HepG2 (cell line): Measurements from ENCODE around the gene QSER1. TPM values are rescaled to one million over a fixed set of nuclear protein-coding genes. Genes with fewer than 3 reads are reported as not detected.

ENCODE experiments used
- ETV6 ChIP-seq: sonication (generic); formaldehyde crosslinking; conservative IDR thresholded peaks from 2 replicates; pipeline ENCODE4 v1.4.0; 2020; ENCODE audit warnings: missing genetic modification reagents
- FIP1L1 ChIP-seq: fragments of 200-400 bp; formaldehyde crosslinking; IDR thresholded peaks from 2 replicates; pipeline ENCODE4 v1.6.1; 2018; ENCODE audit warnings: low read depth, mild to moderate bottlenecking, low read length, moderate library complexity, borderline replicate concordance; ENCODE audit not compliant: insufficient read depth
- FOXK2 ChIP-seq: fragments of 450-650 bp; IDR thresholded peaks from 2 replicates; pipeline ENCODE4 v1.6.1; 2016
- HMGA1 ChIP-seq: sonication (generic); formaldehyde crosslinking; conservative IDR thresholded peaks from 2 replicates; pipeline ENCODE4 v1.4.0; 2020; ENCODE audit warnings: missing genetic modification reagents
- HNRNPK ChIP-seq: fragments of 200-400 bp; formaldehyde crosslinking; IDR thresholded peaks from 2 replicates; pipeline ENCODE4 v1.6.1; 2018; ENCODE audit warnings: low read length, low read depth, moderate library complexity, mild to moderate bottlenecking; ENCODE audit not compliant: poor library complexity, severe bottlenecking
- JUN ChIP-seq: sonication (generic); formaldehyde crosslinking; IDR thresholded peaks from 2 replicates; pipeline ENCODE4 v1.4.0; 2020; ENCODE audit warnings: mild to moderate bottlenecking, missing genetic modification reagents
- PHB2 ChIP-seq: fragments of 450-650 bp; IDR thresholded peaks from 2 replicates; pipeline ENCODE4 v1.6.1; 2018; ENCODE audit not compliant: partially characterized antibody
- SETDB1 ChIP-seq: sonication (generic); formaldehyde crosslinking; IDR thresholded peaks from 2 replicates; pipeline ENCODE4 v1.5.1; 2020; ENCODE audit warnings: missing genetic modification reagents, mild to moderate bottlenecking, borderline replicate concordance
- ZNF33B ChIP-seq: sonication (generic); formaldehyde crosslinking; IDR thresholded peaks from 2 replicates; pipeline ENCODE4 v1.5.1; 2020; ENCODE audit warnings: mild to moderate bottlenecking, missing genetic modification reagents
- ZNF572 ChIP-seq: sonication (generic); formaldehyde crosslinking; IDR thresholded peaks from 2 replicates; pipeline ENCODE4 v1.5.1; 2020; ENCODE audit warnings: mild to moderate bottlenecking, missing genetic modification reagents
- ZNF607 ChIP-seq: sonication (generic); formaldehyde crosslinking; IDR thresholded peaks from 2 replicates; pipeline ENCODE4 v1.5.1; 2020; ENCODE audit warnings: missing genetic modification reagents, mild to moderate bottlenecking, borderline replicate concordance
- ZNF660 ChIP-seq: sonication (generic); formaldehyde crosslinking; IDR thresholded peaks from 2 replicates; pipeline ENCODE4 v1.5.1; 2020; ENCODE audit warnings: mild to moderate bottlenecking, low read depth, missing genetic modification reagents, borderline replicate concordance
- ZSCAN12 ChIP-seq: sonication (generic); formaldehyde crosslinking; IDR thresholded peaks from 2 replicates; pipeline ENCODE4 v1.9.0; 2021; ENCODE audit warnings: mild to moderate bottlenecking, missing genetic modification reagents
- polyA plus RNA-seq, 8 experiments: library from polyadenylated mRNA; depleted of rRNA in 3 of 8; stranded (reverse) in 7 of 8; unstranded in 1 of 8; fragments of >200 nt; fragmentation: Illumina TruSeq in 4 of 8; extraction: Trizol in 4 of 8; gene quantifications; 2 replicates each; pipeline versions ENCODE4 v1.2.1 to v1.2.3, GENCODE V29; 2011 to 2016; ENCODE audit warnings: low read depth in 4 of 8, missing spikeins in 1 of 8, mixed read lengths in 1 of 8; ENCODE audit not compliant: insufficient read depth in 1 of 8
- total RNA-seq, 5 experiments: library from RNA; depleted of rRNA; stranded (reverse); fragments of >200 nt; fragmentation: Illumina TruSeq; extraction: Trizol; gene quantifications; 2 replicates each; pipeline ENCODE4 v1.2.3, GENCODE V29; 2016; ENCODE audit warnings: low read depth in 1 of 5
- TF ChIP-seq, protein P1 (sequence below): sonication (generic); formaldehyde crosslinking; IDR thresholded peaks from 2 replicates; pipeline ENCODE4 v1.5.0; 2020; ENCODE audit warnings: mild to moderate bottlenecking, missing genetic modification reagents, moderate library complexity
- TF ChIP-seq, protein P2 (sequence below): sonication (generic); formaldehyde crosslinking; IDR thresholded peaks from 2 replicates; pipeline ENCODE4 v1.4.0; 2020; ENCODE audit warnings: missing genetic modification reagents, borderline replicate concordance
- TF ChIP-seq, protein P3 (sequence below): IDR thresholded peaks from 2 replicates; pipeline ENCODE4 v1.6.1; 2018; ENCODE audit warnings: missing genetic modification reagents
- TF ChIP-seq, protein P4 (sequence below): conservative IDR thresholded peaks from 2 replicates; pipeline ENCODE4 v1.6.1; 2018; ENCODE audit warnings: missing genetic modification reagents
- TF ChIP-seq, protein P5 (sequence below): sonication (generic); formaldehyde crosslinking; IDR thresholded peaks from 2 replicates; pipeline ENCODE4 v1.4.0; 2020; ENCODE audit warnings: missing genetic modification reagents

Gene QSER1
- total and polyA plus RNA-seq, 2 of the 13 experiments (the other 11 are each of a cell fraction or from before 2014, with no cell fraction given), result 8.9 to 17.3 TPM

DNA sequence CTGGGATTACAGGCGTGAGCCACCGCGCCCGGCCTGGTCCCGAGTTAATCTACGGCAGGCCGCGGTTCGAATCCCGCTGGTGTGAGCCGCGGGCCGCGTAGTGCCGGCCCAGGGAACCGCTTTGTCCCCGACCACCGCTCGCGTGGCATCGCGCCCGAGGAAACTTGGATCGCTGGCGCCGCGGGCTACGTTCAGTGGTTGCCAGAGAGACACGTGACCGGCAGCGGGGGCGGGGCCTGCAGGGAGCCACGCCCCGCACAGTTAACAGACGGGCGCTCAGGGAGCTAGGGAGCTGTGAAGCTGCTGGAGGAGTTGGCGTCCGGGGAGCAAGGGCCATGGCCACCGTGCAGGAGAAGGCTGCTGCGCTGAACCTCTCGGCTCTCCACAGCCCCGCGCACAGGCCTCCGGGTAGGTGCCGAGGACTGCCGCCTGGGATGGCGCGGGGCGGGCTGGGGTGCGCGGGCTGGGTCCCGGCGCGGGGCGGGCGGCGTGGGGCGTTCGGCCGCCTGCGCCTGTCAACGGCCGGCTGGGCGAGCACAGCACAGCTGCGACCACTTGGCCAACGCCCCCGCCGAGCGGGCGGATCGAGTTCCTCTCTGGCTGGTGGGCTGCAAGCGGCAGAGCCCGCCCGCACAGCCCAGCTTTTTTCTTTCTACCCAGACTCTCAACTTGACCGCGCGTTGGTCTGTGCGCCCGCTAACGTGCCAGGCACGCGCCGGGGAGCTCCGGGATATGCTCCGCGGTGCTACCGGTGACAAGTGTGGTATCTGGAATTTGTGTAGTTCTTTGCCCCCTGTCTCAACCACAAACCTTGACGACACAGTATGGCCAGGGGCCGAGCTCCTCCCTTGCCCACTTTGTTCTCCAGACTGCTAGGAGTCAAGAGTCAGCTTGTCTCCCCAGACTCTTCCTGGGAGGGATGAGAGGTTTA is 123.3 kb downstream of the QSER1 start, which contains the start of gene DEPDC7 (continued):
- TF ChIP-seq ZNF607 (CRISPR knock-in tag) (peak; percentile 52; the same call in 1 of the 2 replicates), HNRNPK (no peak), ZSCAN12 (no peak), ZNF660 (no peak), FOXK2 (no peak), HMGA1 (CRISPR knock-in tag) (no peak), ZNF33B (no peak), JUN (CRISPR knock-in tag) (no peak), ZNF572 (CRISPR knock-in tag) (no peak), FIP1L1 (no peak), PHB2 (no peak), ETV6 (0 out of 2 replicates have a peak, but pooled peaks have one; percentile 71), SETDB1 (CRISPR knock-in tag) (no peak)
- TF ChIP-seq, protein P1, sequence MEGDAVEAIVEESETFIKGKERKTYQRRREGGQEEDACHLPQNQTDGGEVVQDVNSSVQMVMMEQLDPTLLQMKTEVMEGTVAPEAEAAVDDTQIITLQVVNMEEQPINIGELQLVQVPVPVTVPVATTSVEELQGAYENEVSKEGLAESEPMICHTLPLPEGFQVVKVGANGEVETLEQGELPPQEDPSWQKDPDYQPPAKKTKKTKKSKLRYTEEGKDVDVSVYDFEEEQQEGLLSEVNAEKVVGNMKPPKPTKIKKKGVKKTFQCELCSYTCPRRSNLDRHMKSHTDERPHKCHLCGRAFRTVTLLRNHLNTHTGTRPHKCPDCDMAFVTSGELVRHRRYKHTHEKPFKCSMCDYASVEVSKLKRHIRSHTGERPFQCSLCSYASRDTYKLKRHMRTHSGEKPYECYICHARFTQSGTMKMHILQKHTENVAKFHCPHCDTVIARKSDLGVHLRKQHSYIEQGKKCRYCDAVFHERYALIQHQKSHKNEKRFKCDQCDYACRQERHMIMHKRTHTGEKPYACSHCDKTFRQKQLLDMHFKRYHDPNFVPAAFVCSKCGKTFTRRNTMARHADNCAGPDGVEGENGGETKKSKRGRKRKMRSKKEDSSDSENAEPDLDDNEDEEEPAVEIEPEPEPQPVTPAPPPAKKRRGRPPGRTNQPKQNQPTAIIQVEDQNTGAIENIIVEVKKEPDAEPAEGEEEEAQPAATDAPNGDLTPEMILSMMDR (CRISPR knock-in tag), result no peak; the same call in 1 of the 2 replicates
- TF ChIP-seq, protein P2, sequence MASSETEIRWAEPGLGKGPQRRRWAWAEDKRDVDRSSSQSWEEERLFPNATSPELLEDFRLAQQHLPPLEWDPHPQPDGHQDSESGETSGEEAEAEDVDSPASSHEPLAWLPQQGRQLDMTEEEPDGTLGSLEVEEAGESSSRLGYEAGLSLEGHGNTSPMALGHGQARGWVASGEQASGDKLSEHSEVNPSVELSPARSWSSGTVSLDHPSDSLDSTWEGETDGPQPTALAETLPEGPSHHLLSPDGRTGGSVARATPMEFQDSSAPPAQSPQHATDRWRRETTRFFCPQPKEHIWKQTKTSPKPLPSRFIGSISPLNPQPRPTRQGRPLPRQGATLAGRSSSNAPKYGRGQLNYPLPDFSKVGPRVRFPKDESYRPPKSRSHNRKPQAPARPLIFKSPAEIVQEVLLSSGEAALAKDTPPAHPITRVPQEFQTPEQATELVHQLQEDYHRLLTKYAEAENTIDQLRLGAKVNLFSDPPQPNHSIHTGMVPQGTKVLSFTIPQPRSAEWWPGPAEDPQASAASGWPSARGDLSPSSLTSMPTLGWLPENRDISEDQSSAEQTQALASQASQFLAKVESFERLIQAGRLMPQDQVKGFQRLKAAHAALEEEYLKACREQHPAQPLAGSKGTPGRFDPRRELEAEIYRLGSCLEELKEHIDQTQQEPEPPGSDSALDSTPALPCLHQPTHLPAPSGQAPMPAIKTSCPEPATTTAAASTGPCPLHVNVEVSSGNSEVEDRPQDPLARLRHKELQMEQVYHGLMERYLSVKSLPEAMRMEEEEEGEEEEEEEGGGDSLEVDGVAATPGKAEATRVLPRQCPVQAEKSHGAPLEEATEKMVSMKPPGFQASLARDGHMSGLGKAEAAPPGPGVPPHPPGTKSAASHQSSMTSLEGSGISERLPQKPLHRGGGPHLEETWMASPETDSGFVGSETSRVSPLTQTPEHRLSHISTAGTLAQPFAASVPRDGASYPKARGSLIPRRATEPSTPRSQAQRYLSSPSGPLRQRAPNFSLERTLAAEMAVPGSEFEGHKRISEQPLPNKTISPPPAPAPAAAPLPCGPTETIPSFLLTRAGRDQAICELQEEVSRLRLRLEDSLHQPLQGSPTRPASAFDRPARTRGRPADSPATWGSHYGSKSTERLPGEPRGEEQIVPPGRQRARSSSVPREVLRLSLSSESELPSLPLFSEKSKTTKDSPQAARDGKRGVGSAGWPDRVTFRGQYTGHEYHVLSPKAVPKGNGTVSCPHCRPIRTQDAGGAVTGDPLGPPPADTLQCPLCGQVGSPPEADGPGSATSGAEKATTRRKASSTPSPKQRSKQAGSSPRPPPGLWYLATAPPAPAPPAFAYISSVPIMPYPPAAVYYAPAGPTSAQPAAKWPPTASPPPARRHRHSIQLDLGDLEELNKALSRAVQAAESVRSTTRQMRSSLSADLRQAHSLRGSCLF (CRISPR knock-in tag), result no peak
- TF ChIP-seq, protein P3, sequence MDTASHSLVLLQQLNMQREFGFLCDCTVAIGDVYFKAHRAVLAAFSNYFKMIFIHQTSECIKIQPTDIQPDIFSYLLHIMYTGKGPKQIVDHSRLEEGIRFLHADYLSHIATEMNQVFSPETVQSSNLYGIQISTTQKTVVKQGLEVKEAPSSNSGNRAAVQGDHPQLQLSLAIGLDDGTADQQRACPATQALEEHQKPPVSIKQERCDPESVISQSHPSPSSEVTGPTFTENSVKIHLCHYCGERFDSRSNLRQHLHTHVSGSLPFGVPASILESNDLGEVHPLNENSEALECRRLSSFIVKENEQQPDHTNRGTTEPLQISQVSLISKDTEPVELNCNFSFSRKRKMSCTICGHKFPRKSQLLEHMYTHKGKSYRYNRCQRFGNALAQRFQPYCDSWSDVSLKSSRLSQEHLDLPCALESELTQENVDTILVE (CRISPR knock-in tag), result 0 out of 2 replicates have a peak, but pooled peaks have one; percentile 12
- TF ChIP-seq, protein P4, sequence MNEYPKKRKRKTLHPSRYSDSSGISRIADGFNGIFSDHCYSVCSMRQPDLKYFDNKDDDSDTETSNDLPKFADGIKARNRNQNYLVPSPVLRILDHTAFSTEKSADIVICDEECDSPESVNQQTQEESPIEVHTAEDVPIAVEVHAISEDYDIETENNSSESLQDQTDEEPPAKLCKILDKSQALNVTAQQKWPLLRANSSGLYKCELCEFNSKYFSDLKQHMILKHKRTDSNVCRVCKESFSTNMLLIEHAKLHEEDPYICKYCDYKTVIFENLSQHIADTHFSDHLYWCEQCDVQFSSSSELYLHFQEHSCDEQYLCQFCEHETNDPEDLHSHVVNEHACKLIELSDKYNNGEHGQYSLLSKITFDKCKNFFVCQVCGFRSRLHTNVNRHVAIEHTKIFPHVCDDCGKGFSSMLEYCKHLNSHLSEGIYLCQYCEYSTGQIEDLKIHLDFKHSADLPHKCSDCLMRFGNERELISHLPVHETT (CRISPR knock-in tag), result no peak; the same call in 1 of the 2 replicates
- TF ChIP-seq, protein P5, sequence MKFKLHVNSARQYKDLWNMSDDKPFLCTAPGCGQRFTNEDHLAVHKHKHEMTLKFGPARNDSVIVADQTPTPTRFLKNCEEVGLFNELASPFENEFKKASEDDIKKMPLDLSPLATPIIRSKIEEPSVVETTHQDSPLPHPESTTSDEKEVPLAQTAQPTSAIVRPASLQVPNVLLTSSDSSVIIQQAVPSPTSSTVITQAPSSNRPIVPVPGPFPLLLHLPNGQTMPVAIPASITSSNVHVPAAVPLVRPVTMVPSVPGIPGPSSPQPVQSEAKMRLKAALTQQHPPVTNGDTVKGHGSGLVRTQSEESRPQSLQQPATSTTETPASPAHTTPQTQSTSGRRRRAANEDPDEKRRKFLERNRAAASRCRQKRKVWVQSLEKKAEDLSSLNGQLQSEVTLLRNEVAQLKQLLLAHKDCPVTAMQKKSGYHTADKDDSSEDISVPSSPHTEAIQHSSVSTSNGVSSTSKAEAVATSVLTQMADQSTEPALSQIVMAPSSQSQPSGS (CRISPR knock-in tag), result peak; percentile 24
